C4-2B (cell line): Measurements from ENCODE around the gene RTKN2.

Experiments used
- H3K27ac ChIP-seq: fragments of 450-650 bp; 2 replicates; pipeline ENCODE4 v1.5.1; 2017
- ZFX ChIP-seq: fragments of 450-650 bp; IDR thresholded peaks from 2 replicates; pipeline ENCODE4 v1.6.1; 2017
- TF ChIP-seq, protein P1 (sequence below): fragments of 450-650 bp; conservative IDR thresholded peaks from 2 replicates; pipeline ENCODE4 v1.5.1; 2017; ENCODE audit warnings: mild to moderate bottlenecking

RTKN2 gene

GRCh38 chr10:62214364-62214874 lies 54.2 kb downstream of the RTKN2 start:
- H3K27ac ChIP-seq = no peak overlapping the region
- TF ChIP-seq, protein P1, sequence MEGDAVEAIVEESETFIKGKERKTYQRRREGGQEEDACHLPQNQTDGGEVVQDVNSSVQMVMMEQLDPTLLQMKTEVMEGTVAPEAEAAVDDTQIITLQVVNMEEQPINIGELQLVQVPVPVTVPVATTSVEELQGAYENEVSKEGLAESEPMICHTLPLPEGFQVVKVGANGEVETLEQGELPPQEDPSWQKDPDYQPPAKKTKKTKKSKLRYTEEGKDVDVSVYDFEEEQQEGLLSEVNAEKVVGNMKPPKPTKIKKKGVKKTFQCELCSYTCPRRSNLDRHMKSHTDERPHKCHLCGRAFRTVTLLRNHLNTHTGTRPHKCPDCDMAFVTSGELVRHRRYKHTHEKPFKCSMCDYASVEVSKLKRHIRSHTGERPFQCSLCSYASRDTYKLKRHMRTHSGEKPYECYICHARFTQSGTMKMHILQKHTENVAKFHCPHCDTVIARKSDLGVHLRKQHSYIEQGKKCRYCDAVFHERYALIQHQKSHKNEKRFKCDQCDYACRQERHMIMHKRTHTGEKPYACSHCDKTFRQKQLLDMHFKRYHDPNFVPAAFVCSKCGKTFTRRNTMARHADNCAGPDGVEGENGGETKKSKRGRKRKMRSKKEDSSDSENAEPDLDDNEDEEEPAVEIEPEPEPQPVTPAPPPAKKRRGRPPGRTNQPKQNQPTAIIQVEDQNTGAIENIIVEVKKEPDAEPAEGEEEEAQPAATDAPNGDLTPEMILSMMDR = no peak
- no peak for TF ChIP-seq ZFX

DNA sequence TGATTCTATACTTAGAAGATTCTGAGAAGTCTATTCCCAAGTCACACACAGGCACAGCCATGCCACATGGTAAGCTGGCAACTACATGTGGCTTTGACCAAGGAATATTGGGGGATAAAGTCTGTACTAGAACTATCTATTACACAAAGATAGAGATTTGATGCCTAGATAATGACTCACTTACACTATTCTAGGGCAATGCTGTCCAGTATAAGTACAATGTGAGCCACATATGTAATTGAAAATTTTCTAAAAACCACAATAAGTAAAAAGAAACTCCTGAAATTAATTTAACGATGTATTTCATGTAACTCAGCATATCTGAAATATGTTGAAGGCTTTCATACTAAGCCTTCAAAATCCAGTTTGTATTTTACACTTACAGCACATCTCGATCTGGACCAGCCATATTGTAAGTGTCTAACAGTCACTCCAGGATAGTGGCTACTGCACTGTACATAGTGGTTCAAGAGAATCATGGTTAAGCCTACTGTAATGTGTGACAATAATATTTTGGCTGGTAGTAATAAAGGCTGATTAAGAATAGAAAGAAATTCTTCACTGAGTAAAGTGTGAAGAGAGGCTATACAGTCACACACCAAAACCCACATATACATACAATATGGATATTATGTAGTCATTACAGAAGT lies 62.8 kb downstream of the RTKN2 start:
- no peak for TF ChIP-seq ZFX
- TF ChIP-seq, protein P1 = no peak

GRCh38 chr10:62199584-62199983 lies 69.1 kb downstream of the RTKN2 start:
- TF ChIP-seq, protein P1 = no peak
- no peak for TF ChIP-seq ZFX
- H3K27ac ChIP-seq = no peak overlapping the region

More for the DNA sequence above, 62.8 kb downstream of the RTKN2 start:
- no peak overlapping the region for H3K27ac ChIP-seq

DNA sequence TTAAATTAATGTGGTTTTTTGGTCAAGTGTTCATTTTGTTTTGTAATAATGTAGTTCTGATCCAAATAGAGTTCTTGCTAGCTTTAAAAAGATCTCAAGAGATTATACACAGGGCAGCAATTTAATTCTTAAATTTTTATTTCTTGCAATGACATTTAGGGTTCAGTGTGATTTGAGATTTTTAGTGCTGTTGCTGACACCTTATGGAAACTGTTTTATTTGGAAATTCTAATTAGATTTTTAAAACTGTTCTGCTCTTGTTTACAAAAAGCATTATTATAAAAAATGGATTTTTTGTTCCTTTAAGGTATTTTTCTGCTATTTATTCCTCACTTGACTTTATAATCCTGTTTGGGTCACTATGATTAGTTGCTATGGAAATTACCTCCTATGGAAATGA lies 72.1 kb downstream of the RTKN2 start:
- no peak overlapping the region for H3K27ac ChIP-seq
- TF ChIP-seq ZFX = no peak
- TF ChIP-seq, protein P1 = no peak; the same call in 1 of the 2 replicates

DNA sequence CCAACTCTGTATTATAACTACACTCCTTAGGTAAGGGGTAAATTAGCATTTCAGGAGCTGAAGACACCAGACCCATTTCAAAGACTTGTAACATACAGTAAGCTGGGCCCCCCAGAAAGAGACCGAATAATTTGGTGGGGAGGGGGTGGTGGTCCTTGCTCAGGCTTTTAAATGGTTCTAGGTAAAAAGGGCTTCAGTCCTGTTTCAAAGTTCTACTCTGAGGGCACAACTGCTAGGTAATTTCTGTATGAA lies 73.0 kb downstream of the RTKN2 start:
- TF ChIP-seq ZFX = no peak
- TF ChIP-seq, protein P1 = no peak
- no peak overlapping the region for H3K27ac ChIP-seq

GRCh38 chr10:62194924-62195674 lies 73.5 kb downstream of the RTKN2 start:
- no peak for TF ChIP-seq ZFX
- TF ChIP-seq, protein P1 = no peak
- no peak overlapping the region for H3K27ac ChIP-seq

- H3K27ac ChIP-seq = no peak overlapping the region
- no peak for TF ChIP-seq ZFX
- TF ChIP-seq, protein P1 = no peak
Measured at GRCh38 chr10:62193479-62193878, 75.2 kb downstream of the RTKN2 start.
